Stimulated activated CD8-positive, alpha-beta memory T cell treated with anti-CD3 and anti-CD28 coated beads, Interleukin-12 subunit alpha, Interleukin-12 subunit beta, amount 100 ng/mL, for 4 hours (primary cell): ENCODE measurements around the gene CNTN6.

Source experiments
- DNase-seq: peaks from one replicate; pipeline ENCODE4 v3.0.0-alpha.2; 2020; ENCODE audit warnings: low read depth

The CNTN6 gene

DNA sequence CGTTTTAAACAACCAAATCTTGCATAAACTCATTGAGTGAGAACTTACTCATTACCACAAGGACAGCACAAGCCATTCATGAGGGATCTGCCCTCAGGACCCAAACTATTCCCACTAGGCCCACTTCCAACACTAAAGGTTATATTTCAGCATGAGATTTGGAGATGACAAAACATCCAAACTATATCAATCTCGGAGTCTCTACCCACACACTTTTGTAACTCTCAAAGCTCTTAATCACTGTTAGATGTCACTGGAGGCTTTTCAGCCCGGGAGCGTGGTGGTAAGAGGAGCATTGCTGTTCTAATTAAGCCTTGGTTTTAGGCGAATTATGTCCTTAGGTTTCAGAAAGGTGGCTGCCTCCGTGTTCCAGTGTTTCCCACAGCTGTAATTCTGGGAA lies 86.3 kb downstream of the CNTN6 start:
- no peak for DNase-seq

DNA sequence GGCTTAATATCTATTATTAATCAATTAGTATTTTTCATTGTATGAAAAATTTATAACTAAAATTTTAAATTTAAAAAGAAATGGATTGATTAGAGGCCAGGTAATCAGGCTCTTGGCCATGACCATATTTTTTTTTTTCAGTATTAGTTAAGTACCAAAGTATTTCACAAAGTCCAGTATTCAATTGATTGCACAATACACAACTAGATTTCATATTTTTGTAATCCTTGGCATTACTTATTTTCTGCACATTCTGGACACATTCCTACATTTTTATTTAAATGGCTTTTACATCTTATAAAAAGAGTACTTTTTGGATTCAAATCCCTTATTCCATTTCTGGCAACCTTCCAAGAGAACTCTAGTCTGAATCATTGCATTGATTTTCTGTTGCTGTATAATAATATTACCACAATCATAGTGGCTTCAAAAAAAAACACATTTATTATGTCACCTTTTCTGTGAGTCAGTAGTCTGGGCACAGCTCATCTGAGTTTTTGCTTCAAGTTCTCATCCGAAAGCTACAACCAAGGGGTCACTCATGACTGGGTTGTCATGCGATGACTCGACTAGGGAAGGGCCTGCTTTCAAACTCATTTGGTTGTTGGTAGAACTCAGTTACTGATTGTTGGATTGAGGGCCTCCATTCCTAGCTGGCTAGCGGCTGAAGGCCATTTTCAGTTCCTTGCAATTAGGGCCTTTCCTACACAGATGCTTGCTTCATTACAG lies 90.7 kb downstream of the CNTN6 start:
- DNase-seq = no peak

DNA sequence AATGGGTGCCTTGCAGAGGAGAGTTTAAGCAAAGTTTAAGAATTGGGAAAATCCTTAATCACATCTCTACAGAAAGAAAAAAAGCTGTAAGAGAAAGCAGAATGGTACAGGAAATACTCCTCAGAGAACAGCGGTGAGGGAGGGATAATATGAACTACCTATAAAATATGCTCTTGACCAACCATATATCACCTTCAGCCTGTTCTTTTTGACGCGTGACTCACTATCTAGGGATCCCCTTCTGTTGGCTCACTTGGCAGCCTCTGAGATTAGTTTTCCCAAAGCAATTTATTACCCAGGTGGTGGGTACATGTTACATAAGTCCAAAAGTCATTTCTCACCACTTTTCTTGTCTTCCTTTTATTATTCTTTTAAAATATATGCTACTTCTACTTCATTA lies 97.7 kb downstream of the CNTN6 start:
- no peak for DNase-seq

DNA sequence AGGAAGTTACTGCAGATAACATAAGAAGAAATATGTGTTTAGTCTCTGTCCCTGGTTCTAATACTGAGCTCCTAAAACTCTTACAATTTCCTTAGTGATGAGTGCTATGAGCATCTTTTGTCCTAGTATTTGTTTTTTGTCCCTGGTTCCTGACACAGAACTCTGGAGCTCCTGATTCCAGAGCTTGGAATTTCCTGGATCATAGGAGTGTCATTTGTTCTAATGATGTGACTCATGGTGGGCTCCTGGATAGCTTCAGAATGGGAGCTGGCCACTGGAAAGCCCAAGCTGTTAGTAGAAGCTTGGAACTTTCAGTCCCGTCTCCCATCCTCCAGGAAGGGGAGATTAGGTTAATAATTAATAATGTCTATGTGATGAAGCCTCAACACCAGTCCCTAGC lies 98.2 kb downstream of the CNTN6 start:
- DNase-seq = no peak

DNA sequence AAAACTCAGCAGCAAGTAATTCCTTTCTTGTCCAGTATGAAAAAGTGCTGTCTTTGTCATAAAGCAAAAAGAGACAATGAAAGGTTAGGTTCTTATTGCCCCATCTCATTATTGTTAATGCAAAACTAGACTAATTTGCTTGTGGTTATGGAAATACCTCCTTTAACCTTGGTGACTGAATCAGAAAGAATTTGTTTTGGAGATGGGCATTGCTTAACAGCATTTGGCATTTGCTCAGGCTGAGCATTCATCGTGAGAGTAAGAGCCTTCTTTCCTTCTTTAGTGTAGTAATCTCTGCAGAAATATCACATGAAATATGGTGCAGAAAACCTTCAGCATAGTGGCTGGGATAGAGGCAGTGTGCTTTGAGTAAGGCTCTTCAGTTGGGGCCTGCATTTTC lies 103.1 kb downstream of the CNTN6 start:
- no peak for DNase-seq

DNA sequence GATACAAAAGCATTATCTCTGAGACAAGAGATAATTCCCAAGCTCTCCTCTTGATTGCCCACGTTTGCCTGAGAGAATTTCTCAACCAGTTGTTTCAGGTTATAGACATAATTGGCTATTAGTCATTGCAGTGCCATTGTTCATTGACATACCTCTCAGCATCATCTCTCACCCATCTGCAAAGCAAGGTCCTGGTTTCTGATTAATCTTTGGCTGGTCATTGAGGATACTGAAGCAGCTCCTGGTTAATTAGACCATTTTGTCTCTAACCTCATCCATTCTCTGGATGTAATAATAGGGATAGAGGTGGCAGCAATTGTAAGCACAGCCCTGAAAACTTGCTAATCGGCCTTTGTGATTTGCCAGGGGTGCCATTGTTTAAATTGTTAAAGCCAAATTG lies 104.2 kb downstream of the CNTN6 start:
- DNase-seq = no peak

DNA sequence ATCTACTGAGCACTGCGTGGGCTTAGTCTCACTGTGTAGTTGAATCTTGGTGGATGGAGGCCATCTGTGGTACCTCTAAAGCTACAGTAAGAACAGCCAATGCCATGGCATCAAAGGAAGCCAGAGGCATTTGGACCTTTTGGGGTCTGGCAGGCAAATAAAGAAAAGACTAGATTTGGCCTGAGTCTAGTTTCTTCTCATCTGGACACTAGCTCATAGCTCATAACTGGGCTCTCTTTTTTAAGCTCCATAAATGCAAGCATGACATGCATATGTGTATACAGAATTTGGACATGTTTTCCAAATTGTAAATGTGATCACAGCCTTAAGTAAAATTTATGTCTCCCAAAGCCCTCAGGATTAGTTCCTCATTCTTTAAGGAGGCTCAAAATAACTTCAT lies 107.5 kb downstream of the CNTN6 start:
- DNase-seq = no peak

DNA sequence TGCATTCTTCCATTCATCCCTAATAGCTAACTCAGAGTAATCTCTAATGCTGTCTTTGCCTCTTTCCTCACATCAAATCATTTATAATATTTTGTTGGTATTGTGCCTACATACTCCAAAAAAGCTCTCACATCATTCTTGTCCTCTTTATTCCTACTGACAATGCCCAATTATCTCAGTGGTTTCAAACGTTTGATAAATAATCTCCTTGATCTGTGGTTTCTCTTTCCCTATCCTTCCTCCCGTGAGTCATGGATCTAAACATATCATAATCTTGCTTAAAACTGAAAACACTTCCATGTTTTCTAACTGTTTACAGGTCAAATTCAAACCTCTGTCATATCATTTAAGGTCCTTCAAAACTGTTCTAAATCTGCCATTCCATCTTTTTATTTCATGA lies 115.1 kb downstream of the CNTN6 start:
- DNase-seq = no peak

DNA sequence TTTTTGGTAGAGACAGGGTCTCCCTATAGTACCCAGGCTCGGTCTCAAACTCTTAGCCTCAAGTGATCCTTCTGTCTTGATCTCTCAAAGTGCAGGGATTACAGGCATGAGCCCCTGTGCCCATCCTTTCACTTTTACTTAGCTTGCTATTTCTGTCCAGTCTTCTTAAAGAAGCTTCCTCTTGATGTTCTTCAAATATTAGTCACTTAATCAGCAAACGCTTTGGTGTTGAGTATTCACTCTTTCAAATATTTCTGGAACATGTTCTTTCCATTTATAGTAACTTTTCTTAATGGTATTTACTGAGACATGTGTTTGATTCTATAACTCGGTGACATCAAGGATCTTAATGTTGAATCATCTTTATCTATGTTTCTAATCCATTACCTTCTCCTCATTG lies 122.1 kb downstream of the CNTN6 start:
- no peak for DNase-seq

DNA sequence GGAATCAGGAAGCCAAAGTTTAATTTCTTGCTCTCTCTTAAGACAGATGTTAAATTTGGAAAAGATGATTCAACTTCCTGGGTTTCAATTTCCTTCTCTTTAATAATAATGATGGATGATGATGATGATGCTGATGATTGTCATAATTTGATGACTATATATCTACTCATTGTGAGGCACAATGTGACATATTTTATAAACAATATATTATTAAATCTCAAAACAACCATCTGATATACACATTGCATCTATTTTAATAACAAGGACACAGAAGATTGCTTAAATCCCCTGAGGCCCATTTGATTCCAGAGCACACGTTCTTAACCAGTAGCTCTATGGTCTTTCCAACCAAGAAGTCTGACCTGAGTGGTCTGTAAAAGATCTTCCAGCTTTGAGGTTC lies 124.0 kb downstream of the CNTN6 start:
- no peak for DNase-seq

DNA sequence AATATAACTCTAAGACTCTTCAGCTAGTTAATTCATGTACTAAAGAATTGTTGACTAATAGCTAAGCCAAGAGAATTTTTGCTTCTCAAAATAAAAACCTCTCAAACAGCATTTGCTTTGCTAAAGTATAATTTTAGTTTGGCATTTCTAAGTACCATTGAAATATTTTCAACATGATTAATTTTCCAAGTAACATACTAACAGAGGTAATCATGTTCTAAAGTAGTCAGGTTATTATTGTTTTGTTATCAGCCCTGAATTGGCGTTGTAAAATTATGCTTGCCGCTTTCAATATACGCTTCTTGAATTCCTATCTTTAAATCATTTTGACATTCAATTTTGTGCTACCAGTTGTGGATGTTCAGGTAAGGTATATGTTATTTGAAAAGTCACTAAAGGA lies 134.3 kb downstream of the CNTN6 start:
- DNase-seq = no peak

DNA sequence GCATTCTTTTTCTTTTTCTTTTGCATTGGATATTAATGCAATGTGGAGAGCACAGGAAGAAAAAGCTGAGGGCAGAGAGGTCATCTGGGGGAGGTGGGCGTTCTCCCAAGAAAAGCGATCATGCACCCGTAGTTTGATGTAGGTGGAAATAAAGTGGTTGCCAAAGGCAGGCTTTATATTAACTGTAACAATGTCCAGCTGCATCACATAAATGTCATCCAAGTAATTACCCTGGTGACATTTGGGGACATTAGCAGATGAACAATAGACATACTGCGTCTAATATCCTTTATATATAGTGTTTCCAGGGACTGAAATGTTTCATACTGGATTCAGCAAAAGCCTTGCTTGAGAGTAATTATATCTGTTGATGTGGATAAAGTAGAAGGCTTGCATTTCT lies 135.5 kb downstream of the CNTN6 start:
- no peak for DNase-seq

DNA sequence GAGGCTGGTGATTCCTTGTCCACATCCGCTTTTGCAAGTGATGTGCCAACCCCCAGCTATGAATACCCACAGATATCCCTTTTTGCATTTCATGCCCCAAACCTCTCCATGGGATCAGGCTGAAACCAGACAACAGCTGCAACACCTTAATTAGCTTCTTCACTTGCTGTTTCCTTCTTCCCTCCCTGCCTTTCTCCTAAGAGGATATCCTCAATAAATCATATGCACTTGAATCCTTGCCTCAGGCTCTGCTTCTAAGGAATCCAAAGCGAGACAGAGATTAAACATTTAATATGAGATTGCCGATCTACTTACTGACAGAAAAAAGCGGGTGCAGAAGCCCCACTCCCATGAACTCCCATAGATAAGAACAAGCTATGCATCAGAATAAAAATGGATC lies 138.1 kb downstream of the CNTN6 start:
- no peak for DNase-seq

DNA sequence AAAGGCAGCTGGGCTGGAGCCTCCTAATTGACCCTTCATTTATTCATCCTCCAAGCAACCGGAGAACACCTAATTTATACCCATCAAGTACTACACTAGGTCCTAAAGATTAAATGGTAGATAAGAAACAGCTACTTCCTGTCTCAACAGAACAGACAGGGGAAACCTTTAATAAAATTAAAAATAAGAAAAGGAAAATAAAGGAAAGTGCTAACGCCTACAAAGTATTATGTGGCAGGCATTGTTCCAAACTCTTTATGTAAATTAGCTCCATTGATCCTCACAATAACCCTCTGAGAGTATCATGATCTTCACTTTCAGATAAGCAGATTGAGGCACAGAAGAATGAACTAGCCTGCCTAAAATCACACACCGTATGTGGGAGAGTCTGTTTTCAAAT lies 139.5 kb downstream of the CNTN6 start:
- no peak for DNase-seq

DNA sequence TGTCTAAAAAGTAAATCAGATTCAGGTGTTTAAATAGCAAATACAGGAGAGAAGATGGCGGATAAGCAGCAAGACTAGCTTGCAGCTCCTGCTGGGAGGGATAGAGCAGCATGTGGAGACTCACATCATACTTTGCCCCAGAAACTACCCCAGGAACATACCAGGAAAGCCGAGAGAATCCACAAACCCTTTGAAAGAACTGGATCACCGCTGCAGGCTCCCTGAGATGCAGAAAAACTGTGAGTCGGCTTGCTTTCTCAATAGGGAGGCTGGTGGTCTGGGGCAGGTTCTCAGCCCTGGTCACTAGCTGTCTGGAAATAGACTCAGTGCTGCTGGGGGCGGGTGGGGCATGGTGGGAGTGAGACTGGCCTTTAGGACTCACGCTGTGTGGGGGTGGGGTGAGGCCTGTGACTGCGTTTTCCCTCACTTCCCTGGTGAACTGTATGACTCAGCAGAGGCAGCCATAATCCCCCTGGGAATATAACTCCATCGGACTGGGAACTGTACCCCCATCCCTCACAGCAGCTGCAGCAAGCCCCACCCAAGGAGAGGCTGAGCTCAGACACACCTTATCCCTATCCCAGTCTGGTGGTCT lies 142.8 kb downstream of the CNTN6 start:
- no peak for DNase-seq

DNA sequence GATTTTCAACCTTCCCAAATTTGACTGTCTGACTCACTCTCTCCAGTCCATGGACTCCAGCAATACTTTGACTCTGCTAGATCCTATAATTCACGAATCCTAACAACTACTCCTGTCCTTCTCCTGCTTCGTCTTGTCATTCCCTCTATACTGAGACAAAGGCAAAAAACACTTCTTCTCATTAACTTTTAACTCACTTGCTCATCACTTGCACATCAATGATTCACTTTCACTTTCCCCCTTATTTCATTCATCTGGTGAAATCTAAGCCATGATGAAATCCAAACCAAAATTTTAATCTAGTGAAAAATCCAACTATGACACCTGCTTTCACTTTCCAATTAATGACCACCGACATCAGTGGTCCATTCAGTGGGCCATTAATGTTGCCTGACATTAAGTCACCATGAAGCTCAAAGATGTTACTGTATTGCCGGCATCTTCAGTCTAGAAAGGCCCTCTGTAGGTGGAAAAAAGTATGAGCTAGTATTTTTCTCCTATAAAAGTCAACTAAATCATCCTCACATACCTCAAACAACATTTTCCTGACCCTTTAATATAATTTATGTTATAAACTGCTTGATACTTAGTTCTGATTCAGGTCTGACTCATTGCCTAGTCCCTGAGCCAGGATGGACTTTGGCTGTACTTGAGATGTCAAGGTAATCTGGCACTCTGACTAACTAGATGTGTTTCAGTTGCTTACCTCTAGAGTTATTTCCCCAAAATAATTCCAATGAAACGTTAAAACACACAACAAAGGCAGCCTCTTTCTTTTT lies 158.6 kb downstream of the CNTN6 start:
- no peak for DNase-seq

DNA sequence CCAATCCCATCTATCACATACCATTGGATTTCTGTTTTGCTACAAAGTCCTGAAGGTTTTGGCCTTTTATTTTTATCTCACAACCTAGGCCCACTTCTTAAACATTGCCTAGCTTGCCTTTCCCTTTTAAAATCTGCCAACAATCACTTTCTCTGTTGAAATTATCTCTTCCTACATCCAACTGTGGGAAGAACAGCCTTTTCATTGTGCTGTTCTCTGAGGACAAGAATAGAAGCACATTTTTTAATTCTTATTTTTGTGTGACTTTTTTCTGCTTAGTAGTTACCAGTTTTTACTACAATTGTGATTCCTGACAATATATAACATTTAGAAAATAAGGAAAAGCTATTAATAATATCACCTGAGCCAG lies 159.2 kb downstream of the CNTN6 start:
- no peak for DNase-seq

DNA sequence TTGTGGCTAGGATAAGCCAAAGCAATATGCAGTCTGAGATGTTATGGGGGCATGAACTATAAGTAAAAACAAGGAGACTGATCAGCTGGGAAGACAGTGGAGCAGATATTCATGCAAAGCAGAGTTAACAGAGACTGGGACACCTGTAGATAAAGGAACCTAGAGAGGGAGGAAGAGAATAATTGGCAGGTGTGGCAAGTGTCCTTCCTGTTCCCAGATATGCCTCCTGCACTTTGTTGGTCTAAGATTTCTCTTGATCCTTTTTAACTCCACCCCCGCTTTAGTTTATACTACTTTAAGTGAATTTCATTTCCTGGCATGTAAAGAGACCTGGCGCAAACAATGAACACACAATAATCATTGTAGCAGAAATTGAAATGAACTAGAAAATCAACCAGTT lies 169.4 kb downstream of the CNTN6 start:
- DNase-seq = no peak

DNA sequence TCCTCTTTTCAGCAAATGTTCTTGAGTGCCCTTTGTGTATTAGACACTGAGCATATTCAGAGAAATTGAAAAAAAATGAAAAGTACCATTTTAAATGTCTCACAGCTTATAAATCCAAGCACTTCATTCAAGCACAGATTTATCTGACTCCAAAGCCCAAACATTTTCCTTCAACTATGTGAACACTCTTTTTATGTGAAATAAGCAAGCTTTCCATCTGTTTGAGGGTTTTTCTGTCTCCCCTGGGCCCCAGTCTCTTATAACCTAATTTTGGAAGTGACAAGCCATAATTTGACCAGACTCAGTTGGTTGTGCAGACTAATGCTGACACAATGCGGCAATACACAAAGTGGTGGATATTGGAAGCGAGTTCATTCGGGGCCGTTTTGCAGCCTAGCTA lies 170.3 kb downstream of the CNTN6 start:
- no peak for DNase-seq

DNA sequence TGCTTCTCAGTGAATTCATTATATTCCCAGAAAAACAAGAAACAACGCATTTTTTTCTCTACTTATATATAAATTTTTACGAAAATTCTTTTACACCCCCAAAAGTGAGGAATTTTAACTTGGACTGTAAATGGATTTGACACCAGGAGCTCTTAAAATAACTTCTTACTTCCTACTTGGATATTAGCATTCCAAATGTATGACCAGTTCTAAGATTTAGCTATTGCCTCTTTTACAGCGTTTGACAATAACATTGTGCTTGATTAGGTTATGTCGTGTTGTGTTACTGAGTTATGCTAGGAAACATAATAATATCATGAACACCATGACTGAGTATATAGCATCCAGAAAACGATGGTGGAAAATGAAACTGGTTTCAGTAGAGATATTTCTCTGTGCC lies 177.0 kb downstream of the CNTN6 start:
- no peak for DNase-seq

DNA sequence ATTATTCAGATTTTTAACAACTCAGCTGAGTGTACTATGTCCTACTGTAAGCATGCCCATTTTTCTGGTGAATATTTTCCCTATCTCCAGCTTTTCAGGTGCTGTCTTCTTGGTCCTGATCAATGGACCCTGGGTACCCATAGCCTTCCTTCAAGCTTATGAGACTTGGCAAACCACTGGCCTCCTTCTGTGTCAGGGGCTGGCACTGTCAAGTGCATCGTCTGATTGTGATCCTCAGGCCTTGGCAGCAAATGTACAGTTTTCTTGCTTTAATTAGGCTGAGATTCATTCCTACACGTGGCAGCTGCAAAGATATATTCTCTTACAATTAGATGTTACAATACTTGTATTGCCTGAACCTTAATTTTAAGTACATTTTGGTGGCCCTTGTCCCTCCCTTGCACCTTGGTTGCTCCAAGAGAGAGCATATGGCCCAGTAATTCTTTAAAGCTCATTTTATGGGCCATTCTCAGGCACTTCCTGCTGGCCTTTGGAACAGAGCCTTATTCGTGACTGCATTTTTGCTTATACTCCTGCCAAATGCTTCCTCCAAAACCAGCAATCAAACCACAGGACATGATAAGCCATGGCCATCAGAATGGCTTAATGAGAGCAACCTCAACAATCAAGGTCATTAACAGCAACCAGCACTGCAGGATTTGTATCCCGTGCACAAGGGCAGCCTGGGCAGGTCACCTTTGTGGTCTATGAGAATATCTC lies 179.9 kb downstream of the CNTN6 start:
- DNase-seq = no peak

DNA sequence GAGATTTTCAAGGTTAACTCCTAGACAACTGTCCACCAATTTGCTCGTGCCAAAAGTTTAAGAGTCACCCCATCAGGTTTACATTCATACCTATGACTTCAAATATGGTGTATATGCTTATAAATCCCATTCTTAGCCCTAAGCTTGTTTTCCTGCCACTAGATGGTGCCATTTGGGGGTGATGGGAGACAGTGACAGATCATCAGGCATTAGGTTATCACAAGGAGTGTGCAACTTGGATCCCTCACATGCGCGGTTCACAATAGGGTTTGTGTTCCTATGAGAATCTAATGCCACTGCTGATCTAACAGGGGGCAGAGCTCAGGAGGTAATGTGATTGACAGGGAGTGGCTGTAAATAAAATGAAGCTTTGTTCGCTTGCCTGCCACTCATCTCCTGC lies 182.7 kb downstream of the CNTN6 start:
- no peak for DNase-seq

DNA sequence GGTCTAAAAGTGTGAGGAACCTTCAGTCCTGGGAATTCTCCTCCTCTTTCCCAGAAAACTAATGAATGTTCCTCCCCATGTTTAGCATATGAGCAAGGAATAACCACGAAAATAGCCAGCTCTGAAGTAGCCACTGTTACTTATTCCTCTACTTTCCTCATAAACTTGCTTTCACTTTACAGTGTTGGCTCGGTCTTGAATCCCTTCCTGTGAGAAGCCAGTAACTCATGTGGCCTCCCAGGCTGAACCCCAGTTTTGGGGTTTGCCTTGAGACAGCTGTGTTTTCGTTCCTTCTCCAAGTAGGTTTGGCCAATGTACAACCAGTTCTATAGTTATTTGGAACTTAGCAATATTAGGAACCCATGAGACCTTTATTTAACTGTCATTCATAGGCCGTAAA lies 195.0 kb downstream of the CNTN6 start:
- DNase-seq = no peak
